Stimulated activated CD4-positive, alpha-beta T cell treated with anti-CD3 and anti-CD28 coated beads, Interleukin-2, amount 100 ng/mL, for 48 hours (primary cell): ENCODE data around the gene C12orf56.
"Not testable (repeated sequence)": the region's sequence is repeated elsewhere in the genome, so short reads cannot be mapped to it uniquely, and the experiment has no call there.

Source experiments
- DNase-seq, 2 donors: peaks; one replicate each; pipeline ENCODE4 v3.0.0-alpha.2; 2020

Gene C12orf56

DNA sequence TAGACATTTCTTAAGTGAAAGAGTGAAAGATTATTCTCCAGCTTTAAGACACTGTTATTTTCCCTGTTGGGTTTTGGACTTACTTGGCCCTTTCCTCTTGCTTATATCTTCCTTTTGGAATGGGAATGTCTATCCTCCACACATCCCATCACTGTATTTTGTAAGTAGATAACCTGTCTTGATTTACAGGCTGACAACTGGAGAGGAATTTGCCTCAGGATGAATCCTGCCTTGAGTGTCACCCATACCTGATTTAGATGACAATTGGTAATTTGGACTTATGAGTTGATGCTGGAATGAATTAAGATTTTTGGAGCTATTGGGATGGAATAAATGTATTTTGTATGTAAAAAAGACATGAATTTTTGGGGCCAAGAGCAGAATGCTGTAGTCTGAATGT lies 94.3 kb downstream of the C12orf56 start:
- no peak for DNase-seq

DNA sequence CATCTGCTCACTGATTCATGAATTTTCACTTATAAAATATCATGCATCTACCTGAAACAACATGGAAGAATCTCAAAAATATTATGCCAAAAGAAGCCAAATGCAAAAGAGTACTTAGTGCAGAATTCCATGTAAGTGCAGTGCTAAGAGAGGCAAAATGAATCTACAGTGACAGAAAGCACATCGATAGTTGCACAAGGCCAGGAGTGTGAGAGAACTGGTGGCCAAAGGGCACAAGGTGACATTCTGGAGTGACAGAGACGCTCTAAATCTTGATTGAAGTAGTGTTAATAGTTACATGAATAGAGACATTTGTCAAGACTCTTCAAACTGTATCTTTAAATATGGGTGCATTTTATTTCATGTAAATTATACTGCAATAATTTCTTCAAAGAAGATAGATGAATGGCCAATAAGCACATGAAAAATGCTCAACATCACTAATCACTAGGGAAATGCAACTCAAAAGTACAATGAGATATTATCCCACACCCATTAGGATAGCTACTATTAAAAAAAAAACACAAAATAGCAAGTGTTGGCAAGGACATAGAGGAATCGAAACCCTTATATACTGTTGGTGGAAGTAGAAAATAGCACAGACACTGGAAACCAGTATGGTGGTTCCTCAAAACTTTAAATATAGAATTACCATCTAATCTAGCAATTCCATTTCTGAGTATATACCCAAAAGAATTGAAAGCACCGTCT lies 96.7 kb downstream of the C12orf56 start:
- DNase-seq = no peak

DNA sequence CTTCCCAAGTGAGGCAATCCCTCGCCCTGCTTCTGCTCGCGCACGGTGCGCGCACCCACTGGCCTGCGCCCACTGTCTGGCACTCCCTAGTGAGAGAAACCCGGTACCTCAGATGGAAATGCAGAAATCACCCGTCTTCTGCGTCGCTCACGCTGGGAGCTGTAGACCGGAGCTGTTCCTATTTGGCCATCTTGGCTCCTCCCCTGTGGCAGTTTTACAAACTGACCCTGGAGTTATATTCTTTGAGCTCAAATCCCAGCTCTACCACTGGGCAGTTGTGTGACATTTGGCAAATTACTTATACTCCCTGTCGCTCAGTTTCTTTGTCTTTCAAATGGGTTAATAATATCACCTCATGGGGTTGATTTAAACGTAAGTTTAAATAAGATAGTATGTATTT lies 97.4 kb downstream of the C12orf56 start:
- DNase-seq = not testable (repeated sequence)

DNA sequence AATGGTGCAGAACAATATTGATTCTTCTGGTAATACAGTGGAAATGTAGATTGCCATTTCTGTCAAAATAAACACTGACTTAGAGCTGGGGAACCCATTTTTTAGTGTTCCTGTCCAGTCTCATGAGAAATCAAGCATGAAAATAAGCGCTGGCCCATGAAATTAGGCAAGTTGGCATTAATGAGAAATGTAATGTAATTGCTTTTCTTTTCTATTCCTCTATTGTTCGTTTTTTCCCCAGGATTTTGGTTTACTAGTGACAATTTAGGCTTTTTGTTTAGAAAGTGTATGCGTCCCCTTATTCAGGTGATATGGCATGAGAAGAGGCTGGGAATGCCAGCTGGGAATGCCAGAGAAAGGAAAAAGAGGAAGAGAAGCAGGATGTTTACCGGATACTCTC lies 104.0 kb downstream of the C12orf56 start:
- no peak for DNase-seq

DNA sequence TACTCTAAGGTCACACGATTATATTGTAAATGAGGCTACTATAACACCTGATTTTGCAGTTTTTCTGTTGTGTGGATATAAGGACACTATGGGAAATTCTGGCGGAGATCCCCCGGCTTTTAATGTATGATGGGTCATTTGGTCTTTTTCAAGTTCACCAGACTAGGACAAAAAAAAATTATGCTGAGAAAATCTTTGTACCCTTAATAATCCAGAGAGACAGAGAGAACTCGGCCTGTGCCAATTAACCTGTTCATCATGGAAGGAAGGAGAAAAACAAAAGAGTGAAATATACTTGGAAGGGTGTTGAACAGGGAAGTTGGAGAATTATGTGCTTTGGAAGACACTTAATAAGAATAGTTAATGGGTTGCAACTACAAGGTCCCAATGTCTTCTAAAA lies 106.3 kb downstream of the C12orf56 start:
- no peak for DNase-seq

DNA sequence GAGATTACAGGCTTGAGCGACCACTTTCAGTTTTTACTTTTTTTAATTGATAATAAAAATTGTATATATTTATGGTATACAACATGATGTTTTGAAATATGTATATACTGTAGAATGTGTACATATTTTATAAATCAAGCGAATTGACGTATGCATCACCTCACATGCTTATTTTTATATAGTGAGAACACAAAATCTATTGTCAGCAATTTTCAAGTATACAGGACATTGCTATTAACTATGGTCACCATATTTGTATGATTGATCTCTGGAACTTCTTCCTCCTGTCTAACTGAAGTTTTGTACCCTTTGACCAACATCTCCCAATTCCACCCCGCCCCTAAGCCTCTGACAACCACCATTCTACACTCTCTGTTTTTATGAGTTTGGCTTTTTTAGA lies 112.1 kb downstream of the C12orf56 start:
- DNase-seq = no peak

DNA sequence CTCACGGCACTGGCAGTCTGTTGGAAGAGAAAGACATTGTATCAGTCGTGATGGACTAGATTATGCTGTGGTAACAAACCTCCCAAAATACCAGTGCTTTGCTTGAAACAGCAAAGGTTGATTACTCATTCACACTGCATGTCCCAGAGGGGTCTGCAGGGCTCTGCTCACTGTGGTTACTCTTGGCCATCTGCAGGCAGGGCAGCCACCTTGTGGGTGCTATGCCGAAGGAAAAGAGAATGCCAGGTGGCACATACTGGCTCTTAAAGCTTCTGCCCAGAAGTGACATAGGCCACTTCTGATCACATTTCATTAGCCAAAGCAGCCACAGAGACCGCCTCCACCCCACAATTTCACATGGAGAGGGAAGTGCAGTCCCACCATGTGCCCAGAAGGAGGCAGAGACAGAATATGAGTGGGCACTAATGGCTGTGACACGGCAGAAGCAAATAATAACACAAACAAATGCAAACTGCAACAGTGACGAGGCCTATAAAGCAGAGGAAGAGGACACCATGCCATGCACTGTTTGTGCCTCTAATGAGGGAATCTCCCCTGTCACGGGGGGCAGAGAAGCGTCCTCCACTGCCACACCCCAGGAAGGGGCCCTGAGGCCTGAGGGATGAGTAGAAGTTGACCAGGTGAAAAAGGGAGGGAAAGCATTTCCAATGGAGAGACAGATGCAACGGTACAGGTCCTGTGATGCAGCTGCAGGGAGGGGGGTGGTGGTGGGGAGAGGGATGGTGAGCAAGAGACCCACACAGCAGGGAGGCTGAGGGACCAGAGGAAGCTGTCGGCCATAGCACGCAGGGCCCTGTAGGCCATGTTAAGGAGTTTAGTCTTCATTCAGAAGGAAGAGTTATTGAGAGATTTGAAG lies 116.8 kb downstream of the C12orf56 start:
- DNase-seq = no peak

DNA sequence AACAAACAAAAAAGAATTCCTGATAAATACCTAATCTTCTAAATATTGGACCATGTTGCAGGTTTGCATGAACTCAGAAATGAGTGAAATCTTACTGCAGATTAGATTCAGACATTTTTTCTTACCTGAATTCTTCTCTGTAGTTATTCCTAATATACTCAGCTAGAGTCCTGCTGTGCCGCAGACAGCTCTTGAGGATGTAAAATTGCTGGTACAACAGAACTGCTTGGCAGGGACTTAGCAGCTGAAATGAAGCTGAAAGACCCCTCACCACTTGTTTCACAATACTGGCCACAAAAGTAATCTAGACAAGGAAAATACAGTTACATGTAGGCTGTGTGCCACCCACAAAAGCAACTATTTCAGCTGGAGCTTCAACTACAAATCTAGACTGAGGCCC lies 120.1 kb downstream of the C12orf56 start:
- no peak for DNase-seq

DNA sequence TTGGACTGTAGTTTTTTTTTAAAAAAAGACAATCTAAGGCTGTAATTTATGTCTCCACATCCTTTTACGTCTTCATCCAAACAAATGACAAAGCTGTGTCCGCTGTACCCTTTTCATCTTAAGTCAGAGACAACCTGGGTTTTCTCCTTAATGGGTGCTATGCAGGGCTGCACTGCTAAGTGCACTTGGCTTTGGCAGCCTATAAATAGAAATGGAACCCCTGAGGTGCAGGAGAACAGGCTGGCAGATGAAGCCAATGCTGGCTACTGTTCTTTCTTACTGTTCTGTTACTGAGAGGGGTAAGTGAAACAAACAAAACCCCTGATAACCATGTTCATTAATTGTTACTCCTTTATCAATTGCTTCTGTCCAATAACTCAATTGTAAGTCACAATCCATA lies 121.4 kb downstream of the C12orf56 start:
- DNase-seq = no peak

DNA sequence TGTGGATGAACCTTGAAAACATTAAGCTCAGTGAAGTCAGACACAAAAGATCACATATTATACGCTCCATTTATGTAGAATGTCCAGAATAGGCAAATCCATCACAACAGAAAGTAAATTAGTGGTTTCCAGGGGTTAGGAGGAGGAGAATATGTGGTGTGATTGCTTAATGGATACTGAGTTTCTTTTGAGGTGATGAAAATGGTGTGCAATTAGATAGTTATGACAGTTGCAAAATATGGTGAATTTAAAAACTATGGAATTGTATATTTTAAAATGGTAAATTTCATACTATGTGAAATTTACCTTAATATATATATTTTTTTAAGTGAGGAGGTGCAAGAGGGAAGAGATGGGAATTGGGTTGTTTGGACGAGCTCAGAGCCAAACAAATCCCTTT lies 122.1 kb downstream of the C12orf56 start:
- DNase-seq = no peak

DNA sequence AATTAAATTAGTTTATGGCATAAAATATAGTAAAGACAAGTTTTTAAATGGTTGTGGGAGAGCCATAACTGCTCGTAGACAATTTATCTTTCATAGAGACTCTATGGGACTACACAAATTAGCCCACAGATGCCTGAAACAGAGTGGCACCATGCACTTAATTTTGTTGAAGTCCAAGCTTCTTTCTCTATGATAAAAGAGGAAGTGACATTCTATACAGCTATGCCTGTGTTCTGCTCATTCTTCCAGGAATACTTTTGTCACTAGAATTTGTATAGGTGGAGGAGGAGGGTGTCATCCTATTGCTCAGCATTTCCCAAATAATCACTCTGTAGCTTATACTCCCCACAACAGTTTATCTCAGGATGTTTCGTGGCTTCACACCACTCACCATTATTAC lies 124.7 kb downstream of the C12orf56 start:
- DNase-seq = no peak

DNA sequence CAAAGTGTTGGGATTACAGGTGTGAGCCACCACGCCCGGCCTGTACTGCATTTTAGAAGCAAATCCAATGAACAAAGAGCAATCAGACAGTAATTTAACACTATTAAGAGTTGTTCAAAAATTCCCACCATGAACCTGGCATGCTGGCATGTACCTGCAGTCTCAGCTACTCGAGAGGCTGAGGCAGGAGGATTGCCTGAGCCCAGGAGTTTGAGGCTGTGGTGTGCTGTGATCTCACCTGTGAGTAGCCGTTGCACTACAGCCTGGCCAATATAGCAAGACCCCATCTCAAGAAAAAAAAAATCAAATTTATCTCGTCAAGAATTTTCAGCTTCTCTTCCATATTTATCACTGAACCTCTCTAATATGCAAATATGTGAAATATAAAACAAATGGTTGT lies 128.7 kb downstream of the C12orf56 start:
- no peak for DNase-seq

DNA sequence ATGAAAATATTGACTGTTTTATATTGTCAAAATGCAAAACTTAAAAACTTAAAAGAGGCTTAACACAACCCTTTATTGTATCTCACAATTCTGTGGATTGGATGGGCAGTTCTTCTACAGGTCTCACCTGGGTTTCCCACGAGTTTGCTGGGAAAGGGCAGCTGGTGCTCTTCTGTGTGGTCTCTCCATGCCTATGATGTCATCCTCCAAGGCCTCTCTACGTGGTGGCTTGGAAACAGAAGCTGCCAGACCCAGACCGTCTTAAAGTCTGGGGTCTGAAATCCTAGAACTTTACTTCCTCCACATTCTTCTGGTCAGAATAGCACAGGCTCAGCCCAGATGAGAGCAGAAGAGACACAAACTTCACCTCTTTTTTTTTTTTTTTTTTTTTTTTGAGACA lies 132.0 kb downstream of the C12orf56 start:
- no peak for DNase-seq

DNA sequence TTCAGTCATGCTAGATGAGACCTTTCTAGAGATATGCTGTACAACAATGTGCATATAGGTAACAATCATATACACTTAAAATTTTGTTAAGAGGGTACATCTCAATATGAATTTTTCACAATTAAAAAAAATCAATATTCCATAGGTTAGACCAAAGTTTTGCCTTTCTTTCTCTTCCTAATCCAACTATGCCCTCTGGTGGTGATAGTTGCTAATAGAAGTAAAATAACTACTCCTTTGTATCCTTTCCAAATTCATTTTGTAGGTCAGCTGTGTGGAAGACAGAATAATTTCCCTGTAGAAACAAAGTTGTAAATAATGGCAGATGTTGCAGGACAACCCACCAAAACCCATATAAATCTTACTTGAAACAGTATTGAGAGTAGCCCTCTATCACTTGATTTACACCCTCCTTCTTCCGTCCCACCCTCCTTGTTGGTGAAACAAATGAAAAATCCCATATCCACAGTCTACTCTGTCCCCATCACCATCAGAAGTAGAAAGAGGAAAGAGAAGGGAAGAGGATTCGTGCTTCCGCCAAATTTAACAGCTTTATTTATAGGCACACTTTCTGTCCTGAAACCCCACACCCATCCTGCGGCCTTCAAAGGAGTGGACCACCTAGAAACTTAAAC lies 134.3 kb downstream of the C12orf56 start:
- DNase-seq = no peak

DNA sequence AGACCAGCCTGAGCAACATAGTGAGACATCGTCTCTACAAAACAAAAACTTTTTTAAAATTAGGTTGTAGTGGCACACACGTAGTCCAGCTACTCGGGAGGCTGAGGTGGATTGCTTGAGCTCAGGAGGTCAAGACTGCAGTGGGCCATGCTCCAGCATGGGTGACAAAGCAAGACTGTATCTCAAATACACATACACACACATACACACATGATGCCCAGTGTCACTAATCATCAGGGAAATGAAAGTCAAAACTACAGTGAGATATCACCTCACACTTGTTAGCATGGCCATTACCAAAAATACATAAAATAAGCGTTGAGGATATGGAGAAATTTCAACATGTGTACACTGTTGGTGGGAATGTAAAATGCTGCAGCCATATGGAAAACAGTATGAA lies 135.3 kb downstream of the C12orf56 start:
- no peak for DNase-seq

DNA sequence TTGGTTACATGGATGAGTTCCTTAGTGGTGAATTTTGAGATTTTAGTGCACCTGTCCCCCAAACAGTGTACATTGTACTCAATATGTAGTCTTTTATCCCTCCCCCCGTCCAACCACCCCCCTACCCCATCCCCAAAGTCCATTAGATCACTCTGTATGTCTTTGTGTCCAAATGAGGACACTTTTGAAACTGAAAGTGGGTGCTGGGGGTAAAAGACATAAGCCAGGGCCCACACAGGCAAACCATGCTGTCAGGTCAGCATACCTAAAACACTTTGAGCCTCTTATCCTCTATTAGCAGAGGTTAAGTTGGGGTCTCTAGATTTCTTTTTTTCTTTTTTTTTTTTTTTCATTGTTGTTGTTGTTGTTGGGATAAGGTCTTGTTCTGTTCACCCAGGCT lies 137.2 kb downstream of the C12orf56 start:
- no peak for DNase-seq

DNA sequence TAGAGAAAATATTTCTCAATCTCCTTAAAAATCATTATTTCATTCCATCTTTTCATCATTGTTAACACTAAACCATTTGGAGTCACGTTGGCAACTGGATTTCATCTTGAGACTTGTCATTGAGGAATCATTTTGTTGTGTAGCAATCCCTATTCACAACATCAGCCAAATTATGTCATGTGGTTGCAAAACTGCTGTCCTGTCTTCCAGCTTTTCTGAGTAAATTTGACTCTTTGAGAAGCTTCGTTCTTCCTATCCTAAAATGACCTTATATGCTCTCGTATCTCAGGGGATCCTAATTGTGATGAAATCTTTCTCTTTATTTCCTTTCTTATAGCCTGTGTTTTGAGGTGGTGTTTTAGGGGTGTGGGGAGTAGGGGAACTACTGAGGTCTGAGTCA lies 137.9 kb downstream of the C12orf56 start:
- DNase-seq = no peak

DNA sequence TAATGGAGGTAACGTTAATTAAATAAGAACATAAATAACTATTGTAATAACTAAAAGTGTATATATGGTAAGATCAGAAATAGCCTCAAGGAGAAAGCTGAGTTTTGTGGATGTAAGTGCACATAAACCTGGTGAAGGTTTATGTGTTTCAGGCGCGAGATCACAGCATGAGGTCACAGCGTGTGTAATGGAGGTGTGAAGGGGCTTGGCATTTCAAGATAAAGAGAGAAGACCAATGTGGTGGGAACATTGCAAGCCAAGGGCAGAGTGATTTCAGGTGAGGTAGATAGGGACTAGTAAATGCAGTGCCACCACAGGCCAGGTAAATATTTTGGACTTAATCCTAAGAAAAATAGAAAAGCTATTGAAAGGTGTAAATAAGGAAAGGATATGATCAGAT lies 146.7 kb downstream of the C12orf56 start:
- no peak for DNase-seq

DNA sequence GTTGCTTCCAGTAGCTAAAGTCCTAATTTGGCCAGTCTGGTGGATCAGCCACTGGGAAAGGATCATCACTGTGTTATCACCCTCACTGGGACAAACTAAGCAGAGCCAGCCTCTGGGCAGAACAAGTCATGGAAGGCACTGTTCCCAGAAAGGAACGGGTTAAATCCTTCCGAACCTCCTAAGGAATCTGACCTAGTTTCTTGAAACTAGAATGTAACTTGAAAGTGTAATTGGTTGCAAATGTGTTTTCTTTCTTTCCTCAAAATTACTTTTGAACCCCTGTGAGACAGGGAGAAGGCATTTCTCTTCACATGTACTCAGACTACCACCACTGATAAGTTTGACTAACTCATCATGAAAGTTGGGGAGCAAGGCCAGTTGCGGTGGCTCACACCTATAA lies 149.8 kb downstream of the C12orf56 start:
- no peak for DNase-seq

DNA sequence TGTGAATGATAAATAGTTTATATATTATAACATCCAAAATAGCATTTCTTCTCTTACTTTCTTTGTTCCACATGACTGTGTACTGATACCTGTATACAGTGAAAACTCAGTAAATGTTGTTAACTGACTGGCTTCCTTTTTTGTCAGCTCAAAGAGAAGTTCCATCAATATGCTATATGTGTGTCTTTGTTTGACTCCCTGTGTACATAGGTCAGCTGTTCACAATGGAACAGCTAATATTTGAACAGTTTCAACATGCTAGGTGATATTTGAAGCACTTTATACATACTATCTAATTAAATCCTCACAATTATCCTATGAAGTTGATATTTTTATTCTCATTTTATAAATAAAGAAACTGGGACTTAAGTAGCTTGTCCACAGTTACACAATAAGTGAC lies 153.2 kb downstream of the C12orf56 start:
- no peak for DNase-seq

DNA sequence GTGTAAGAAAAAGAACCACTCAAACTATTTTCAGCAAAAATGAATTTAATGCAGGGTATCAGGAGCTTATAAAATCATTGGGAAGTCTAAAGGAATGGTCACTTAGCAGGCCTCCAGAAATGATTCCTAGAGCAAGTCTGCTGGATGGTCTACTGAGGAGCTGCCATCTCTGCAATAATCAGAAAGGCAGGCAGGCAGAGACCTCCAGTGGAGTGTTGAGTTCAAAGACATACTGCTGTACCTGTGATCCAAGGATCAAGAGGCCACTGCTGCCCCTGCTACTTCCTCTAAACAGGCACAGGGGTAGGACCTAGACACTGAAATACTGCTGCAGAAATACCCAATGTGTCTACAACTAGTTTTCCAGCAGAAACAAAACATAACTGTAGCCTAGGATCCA lies 154.0 kb downstream of the C12orf56 start:
- DNase-seq = no peak

DNA sequence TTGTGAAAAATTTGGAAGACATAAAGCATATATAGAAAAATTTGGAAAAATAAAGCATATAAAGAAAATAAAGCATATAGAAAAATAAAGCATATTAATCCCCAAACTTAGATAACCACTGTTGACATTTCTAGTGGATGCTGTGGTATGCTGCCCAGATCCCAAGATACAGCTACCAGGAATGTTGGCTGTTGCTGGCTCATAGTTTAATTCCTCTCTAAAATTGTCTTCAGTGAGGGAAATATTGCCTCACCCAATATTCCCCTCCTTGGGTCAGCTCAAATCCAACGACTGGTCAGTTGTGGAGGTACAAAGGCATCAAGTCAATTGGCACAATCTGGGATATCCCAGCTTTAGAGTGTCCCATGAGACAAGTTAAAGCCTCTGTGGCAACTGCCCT lies 158.4 kb downstream of the C12orf56 start:
- DNase-seq = no peak

DNA sequence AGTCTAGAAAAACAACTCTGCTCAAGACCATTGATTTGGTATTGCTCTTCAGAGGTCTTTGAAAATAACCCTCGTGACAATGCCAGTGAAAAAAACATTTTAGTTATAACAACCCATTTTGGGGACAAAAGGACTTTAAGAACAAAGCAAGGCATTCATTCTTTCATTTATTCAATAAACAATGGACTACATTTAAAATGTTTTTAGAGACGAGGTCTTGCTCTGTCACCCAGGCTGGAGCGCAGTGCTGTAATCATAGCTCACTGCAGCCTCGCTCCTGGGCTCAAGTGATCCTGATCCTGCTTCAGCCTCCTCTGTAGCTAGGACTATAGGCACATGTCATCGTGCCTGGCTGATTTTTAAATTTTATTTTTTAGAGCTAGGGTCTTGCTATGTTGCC lies 160.8 kb downstream of the C12orf56 start:
- no peak for DNase-seq

DNA sequence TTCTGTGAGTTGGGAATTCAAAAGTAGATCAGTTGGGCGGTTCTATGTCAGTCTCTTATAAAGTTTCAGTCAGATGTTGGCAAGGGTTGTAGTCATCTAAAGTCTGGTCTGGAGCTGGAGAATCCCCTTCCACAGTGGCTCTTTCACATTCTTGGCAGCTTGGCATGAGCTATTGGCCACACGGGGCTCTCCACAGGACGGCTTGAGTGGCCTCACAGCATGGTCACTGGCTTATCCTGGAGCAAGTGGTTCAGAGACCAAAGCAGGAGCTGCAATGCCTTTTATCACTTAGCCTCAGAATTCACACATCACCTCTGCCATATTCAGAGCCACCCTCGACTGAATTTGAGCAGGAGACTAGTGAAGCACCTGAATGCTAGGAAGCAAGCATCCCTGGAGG lies 161.3 kb downstream of the C12orf56 start:
- DNase-seq = no peak
